ENCODE measurements around the gene UROC1. TPM values are rescaled to one million over a fixed set of nuclear protein-coding genes. Genes with fewer than 3 reads are reported as not detected.

The UROC1 gene
- total RNA-seq, 1 donor from 2014 or later = not detected

- ATAC-seq (no peak), DNase-seq (no peak)
- intact Hi-C loops (cut with micrococcal nuclease) = no loop called here
These were observed 78.1 kb downstream of the UROC1 start for GRCh38 chr3:126439346-126439967.

GRCh38 chr3:126438746-126439145, 78.8 kb downstream of the UROC1 start:
- ATAC-seq (no peak), DNase-seq (no peak)
- intact Hi-C loops (cut with micrococcal nuclease) = no loop called here

GRCh38 chr3:126438186-126438585, 79.4 kb downstream of the UROC1 start:
- ATAC-seq = no peak
- intact Hi-C loops (cut with micrococcal nuclease) = no loop called here
- DNase-seq = no peak

GRCh38 chr3:126436826-126437717, 80.5 kb downstream of the UROC1 start:
- intact Hi-C loops (cut with micrococcal nuclease) = no loop called here
- DNase-seq (no peak), ATAC-seq (no peak)

GRCh38 chr3:126435456-126436315, 81.9 kb downstream of the UROC1 start:
- intact Hi-C loops (cut with micrococcal nuclease) = no loop called here
- no peak for ATAC-seq
- no peak for DNase-seq

- intact Hi-C loops (cut with micrococcal nuclease) = no loop called here
- ATAC-seq (no peak), DNase-seq (no peak)
These were observed 82.6 kb downstream of the UROC1 start for GRCh38 chr3:126434931-126435411.

GRCh38 chr3:126434264-126434590, 83.3 kb downstream of the UROC1 start:
- ATAC-seq = no peak
- intact Hi-C loops (cut with micrococcal nuclease) = no loop called here

GRCh38 chr3:126433496-126434263, 83.9 kb downstream of the UROC1 start:
- DNase-seq (peak; percentile 88), ATAC-seq (peak; percentile 98)
- intact Hi-C loops (cut with micrococcal nuclease) = no loop called here

More at GRCh38 chr3:126434264-126434590, 83.3 kb downstream of the UROC1 start:
- no peak for DNase-seq

- DNase-seq (no peak), ATAC-seq (no peak)
- intact Hi-C loops (cut with micrococcal nuclease) = no loop called here
These were observed 84.5 kb downstream of the UROC1 start for GRCh38 chr3:126433105-126433430.

- intact Hi-C loops (cut with micrococcal nuclease) = no loop called here
- DNase-seq (no peak), ATAC-seq (no peak)
These were observed 85.0 kb downstream of the UROC1 start for GRCh38 chr3:126432361-126433104.

Other genes starting within 250 kb of the UROC1 start
- gene KLF15, start 160.4 kb downstream of the UROC1 start, total RNA-seq = 28.5 TPM
- gene CFAP100, start 122.9 kb downstream of the UROC1 start, total RNA-seq = not detected
- 17.9 TPM for gene ZXDC, start 41.9 kb downstream of the UROC1 start, total RNA-seq
- 0.45 TPM for gene CHST13, start 6.4 kb upstream of the UROC1 start, total RNA-seq
- gene C3orf22, start 41.2 kb upstream of the UROC1 start, total RNA-seq = not detected
- gene TXNRD3, start 137.4 kb upstream of the UROC1 start, total RNA-seq = 5.0 TPM
- 10.1 TPM for gene CHCHD6, start 186.5 kb upstream of the UROC1 start, total RNA-seq